Measurements from ENCODE around the gene CGB3.
"Not testable (repeated sequence)": the region's sequence is repeated elsewhere in the genome, so short reads cannot be mapped to it uniquely, and the experiment has no call there.

Gene CGB3

DNA sequence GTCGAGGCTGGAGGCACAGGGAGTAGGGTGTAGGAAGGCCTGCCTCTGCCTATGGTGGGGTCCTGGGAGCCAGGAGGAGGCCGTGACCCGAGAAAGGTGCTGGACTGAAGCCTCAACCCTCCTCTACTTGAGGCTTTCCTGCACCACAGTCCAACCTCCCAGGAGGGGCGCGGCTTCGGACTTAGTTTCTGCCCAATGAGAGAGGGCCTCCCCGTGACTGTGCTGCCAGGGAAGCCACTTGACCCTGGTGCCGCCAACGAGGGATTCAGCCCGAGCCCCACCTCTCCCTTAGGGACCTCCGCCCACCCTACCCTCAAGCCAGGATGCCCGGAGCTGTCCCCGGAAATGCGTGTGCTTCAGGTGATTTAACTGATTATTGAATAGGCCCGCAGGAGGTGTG, at the start of gene CGB3:
Gene CGB3, minus strand, starts transcription at position 101 of the 400 bp plus-strand sequence. CDS start 362 bp downstream, outside the sequence.
- not testable (repeated sequence) for H3K4me3 ChIP-seq, H3K27ac ChIP-seq, H3K9ac ChIP-seq, H3K9me3 ChIP-seq, H4K20me1 ChIP-seq, H3K4me2 ChIP-seq, H3K36me3 ChIP-seq
- H3K27me3 ChIP-seq, result peaks cover 18% of the 10 kb centered on the region
- peaks cover 24% of the 10 kb centered on the region for H3K4me1 ChIP-seq

DNA sequence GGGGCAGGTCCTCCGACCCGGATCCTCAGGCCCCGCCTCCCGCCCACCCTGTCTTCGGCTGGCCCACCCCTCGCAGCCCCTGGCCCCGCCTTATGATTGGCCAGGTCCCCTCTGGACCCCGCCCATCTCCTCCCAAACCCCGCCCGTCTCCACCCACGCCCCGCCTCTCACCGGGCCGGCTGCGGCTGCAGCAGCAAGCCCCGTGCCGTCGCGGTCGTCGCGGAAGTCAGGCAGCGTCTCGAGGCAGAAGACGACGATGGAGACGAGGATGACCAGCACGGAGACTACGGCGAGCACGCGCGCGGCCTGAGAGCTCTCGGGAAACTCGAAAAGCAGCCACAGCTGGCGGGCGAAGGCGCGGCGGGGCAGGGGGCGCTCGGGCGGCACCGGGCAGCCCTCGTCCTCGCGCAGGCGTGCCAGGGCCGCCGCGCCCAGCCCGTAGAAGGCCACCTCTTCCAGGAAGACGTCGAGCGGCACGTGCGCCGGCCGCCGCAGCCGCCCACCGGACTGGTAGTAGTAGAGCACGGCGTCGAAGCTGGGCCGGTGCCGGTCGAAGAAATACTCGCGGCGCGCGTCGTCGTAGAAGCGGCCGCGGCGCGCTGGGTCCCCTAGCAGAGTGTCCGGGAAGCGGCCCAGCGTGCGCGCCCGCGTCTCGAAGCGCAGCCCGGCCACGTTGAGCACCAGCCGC, 47.9 kb upstream of the CGB3 start:
- Histone ChIP-seq H3K4me2 (no peak overlapping the region), H3K36me3 (no peaks in the 10 kb centered on the region), H3K9ac (no peak overlapping the region), H4K20me1 (no peaks in the 10 kb centered on the region), H3K9me3 (no peaks in the 10 kb centered on the region; the same call in 1 of the 2 replicates), H3K4me3 (no peak overlapping the region), H3K4me1 (peaks cover 10% of the 10 kb centered on the region; the same call in 1 of the 2 replicates), H3K27me3 (peaks cover 24% of the 10 kb centered on the region), H3K27ac (no peak overlapping the region)
- no peak for TF ChIP-seq Cebpa-rat (IDR thresholded peaks at IDR 0.05)

DNA sequence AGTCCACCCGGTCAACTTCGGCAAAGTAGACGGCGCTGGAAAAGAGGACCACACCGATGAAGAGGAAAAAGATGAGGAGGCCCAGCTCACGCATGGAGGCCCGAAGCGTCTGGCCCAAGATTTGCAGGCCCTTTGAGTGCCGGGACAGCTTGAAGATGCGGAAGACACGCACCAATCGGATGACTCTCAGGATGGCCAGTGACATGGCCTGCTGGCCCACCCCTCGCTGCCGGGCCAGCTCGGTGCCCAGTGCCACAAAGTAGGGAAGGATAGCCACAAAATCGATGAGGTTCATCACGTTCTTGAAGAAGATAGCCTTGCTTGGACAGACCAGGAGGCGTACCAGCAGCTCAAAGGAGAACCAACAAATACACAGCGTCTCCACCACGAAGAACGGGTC, 46.3 kb upstream of the CGB3 start:
- no peaks in the 10 kb centered on the region for H3K36me3 ChIP-seq
- no peaks in the 10 kb centered on the region for H4K20me1 ChIP-seq
- no peaks in the 10 kb centered on the region; the same call in 1 of the 2 replicates for H3K9me3 ChIP-seq
- peaks cover 10% of the 10 kb centered on the region; the same call in 1 of the 2 replicates for H3K4me1 ChIP-seq
- H3K4me2 ChIP-seq, result no peak overlapping the region
- H3K4me3 ChIP-seq, result no peak overlapping the region
- H3K27me3 ChIP-seq, result peaks cover 40% of the 10 kb centered on the region
- H3K27ac ChIP-seq, result no peak overlapping the region
- H3K9ac ChIP-seq, result no peak overlapping the region
- TF ChIP-seq Cebpa-rat (IDR thresholded peaks at IDR 0.05), result no peak

DNA sequence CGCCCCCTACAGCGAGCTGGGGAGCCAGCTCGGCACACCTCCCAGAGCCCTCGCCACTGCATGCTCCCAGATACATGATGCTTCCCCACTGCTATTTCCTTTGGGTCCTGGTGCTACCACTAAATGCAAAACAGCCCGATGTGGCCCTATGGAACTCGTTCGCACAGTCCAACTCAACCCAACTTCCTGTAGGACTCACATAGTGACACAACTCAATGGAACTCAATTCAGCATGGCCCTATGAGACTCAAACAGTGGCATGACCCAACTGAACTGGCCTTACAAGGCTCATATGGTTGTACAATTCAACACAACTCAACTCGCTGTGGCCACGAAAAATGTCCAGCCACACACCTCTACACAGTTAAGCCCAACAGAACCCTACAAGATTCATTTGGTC, 44.9 kb upstream of the CGB3 start:
- H4K20me1 ChIP-seq, result no peaks in the 10 kb centered on the region
- no peak overlapping the region for H3K9ac ChIP-seq
- no peak for TF ChIP-seq Cebpa-rat (IDR thresholded peaks at IDR 0.05)
- H3K4me3 ChIP-seq, result no peak overlapping the region
- peaks cover 6% of the 10 kb centered on the region; the same call in 1 of the 2 replicates for H3K4me1 ChIP-seq
- no peaks in the 10 kb centered on the region; the same call in 1 of the 2 replicates for H3K9me3 ChIP-seq
- H3K36me3 ChIP-seq, result no peaks in the 10 kb centered on the region
- H3K27ac ChIP-seq, result no peak overlapping the region
- H3K4me2 ChIP-seq, result no peak overlapping the region
- peaks cover 54% of the 10 kb centered on the region for H3K27me3 ChIP-seq

DNA sequence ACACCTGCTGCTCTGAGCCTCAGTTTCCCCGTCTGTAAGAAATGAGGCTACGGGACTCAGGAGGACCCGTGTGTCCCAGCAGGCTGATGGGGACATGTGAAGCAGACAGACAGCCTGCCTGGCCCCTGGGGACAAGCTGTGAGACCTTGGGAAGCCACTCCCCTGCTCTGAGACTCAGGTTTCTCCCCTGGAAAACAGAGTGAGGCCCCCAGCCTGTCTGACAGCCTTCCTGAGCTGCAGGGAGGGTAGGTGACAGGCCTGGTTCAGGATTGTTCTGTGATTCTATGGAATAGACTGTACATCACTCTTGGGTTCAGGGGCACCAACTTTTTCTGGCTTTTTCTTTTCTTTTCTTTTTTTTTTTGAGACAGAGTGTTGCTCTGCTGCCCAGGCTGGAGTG, 43.4 kb upstream of the CGB3 start:
- H3K9ac ChIP-seq, result no peak overlapping the region
- no peaks in the 10 kb centered on the region for H4K20me1 ChIP-seq
- no peak overlapping the region for H3K4me2 ChIP-seq
- no peak overlapping the region for H3K27ac ChIP-seq
- H3K36me3 ChIP-seq, result no peaks in the 10 kb centered on the region
- 0 out of 2 replicates have a peak, but pooled peaks cover 4% of the 10 kb centered on the region for H3K4me1 ChIP-seq
- TF ChIP-seq Cebpa-rat (IDR thresholded peaks at IDR 0.05), result no peak
- H3K9me3 ChIP-seq, result no peaks in the 10 kb centered on the region; the same call in 1 of the 2 replicates
- no peak overlapping the region for H3K4me3 ChIP-seq
- H3K27me3 ChIP-seq, result peaks cover 65% of the 10 kb centered on the region

DNA sequence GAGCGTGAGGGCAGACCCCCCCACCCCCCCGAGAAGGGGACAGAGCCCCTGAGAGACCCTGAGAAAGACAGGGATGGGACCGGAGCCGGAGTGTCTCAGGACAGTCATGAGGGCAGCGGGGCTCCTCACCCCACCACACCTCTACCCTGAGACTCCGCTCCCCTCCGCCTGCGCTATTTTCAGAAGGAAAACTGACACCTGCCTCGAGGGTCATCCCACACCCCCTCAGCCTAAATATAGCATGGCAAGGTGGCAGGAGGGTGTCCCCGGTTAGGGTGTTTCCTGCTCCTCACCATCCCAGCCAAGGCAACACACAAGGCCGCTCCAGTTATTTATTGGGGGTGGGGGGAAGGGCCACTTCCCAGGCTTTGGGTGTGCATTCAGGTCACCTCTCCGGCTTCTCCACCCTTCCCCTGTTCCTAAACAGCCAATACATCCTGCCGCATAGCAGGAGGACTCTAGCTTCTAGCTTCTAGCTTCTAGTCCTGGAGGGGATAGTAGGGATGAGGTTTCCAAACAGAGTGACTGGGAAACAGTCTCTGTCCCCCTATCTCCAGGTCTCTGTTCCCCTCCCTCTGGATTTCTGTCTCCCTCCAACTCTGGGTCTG, 41.9 kb upstream of the CGB3 start:
- no peaks in the 10 kb centered on the region for H3K36me3 ChIP-seq
- H3K9ac ChIP-seq, result no peak overlapping the region
- H3K9me3 ChIP-seq, result no peaks in the 10 kb centered on the region; the same call in 1 of the 2 replicates
- H3K27me3 ChIP-seq, result peaks cover 80% of the 10 kb centered on the region
- H3K4me2 ChIP-seq, result no peak overlapping the region
- no peaks in the 10 kb centered on the region for H4K20me1 ChIP-seq
- no peak overlapping the region for H3K27ac ChIP-seq
- H3K4me3 ChIP-seq, result no peak overlapping the region
- H3K4me1 ChIP-seq, result 0 out of 2 replicates have a peak, but pooled peaks cover 4% of the 10 kb centered on the region
- no peak for TF ChIP-seq Cebpa-rat (IDR thresholded peaks at IDR 0.05)

DNA sequence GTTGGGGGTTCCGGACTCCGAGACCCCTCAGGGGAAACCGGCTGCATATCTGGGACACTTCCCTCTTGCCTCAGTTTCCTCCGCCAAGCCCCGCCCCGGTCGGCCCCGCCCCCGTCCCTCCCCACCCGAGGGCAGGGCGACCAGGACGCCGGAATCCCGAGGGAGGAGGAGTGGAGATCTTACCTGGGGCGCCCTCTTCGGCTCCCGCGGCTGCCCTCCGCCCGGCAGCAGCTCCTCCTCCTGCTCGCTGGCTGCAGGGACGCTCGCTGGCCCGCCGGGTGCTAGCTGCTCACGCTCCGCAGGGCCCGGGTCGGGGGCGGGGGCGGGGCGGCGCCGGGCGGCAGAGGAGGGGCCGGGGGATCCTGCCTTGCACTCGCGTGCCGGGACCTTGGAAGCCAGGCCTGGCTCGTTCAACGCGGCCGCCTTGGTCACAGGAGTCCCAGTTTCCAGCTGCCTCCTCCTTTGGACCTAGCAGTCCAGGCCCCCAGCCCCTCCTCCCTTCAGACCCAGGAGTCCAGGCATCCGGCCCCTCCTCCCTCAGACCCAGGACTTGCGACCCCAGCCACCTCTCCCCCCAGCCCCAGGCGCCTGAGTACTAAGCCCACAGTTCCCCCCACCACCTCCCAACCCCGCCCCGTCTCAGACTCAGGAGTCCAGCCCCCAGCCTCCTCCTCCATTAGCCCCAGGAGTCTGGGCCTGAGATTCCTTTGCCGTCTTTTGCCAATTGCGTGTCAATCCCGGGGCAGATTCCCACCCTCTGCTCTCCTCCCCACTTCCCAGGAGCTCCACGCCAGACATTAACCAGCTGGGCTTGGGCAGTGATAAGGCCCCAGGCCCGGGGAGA, 40.9 kb upstream of the CGB3 start, which contains the start of gene NTF4:
Gene NTF4, minus strand, starts transcription at position 51 of the 844 bp plus-strand sequence. CDS start 2,821 bp downstream, outside the sequence.
- Histone ChIP-seq H3K9me3 (no peaks in the 10 kb centered on the region), H3K36me3 (no peaks in the 10 kb centered on the region), H3K27ac (no peak within 1 kb of the TSS), H3K4me3 (no peak within 1 kb of the TSS), H3K27me3 (peaks cover 90% of the 10 kb centered on the region), H3K4me1 (0 out of 2 replicates have a peak, but pooled peaks cover 4% of the 10 kb centered on the region), H3K4me2 (peak within 1 kb of the TSS; percentile 50), H4K20me1 (no peaks in the 10 kb centered on the region), H3K9ac (no peak within 1 kb of the TSS)
- no peak for TF ChIP-seq Cebpa-rat (IDR thresholded peaks at IDR 0.05)

DNA sequence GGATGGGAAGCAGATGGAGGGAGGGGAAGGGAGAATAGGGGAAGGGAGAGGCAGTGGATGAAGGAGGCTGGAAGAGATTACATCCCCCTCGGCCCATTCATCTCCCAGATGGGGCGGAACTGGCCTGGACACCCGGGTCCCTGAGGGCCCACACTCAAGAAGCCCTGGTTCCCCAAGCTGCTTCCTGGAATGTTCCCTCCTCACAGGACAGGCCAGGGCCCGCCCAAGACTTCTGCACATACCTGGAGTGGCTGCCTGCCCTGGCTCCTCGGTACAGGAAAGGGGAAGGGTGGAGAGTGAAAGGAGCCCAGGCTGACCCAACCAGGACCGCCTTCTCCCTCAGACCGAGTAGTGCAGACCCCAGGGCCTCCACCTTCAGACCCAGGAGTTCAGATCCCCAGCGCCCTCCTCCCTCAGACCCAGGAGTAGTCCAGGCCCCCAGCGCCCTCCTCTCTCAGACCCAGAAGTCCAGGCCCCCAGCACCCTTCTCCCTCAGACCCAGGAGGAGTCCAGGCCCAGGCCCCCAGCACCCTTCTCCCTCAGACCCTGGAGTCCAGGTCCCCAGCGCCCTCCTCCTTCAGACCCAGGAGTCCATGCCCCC, 40.0 kb upstream of the CGB3 start:
- Histone ChIP-seq H3K27me3 (peaks cover 98% of the 10 kb centered on the region), H3K4me3 (no peak overlapping the region), H3K4me2 (peak overlapping the region; percentile 50), H3K9me3 (no peaks in the 10 kb centered on the region), H3K9ac (no peak overlapping the region), H3K36me3 (no peaks in the 10 kb centered on the region), H3K27ac (no peak overlapping the region), H4K20me1 (no peaks in the 10 kb centered on the region), H3K4me1 (peaks cover 8% of the 10 kb centered on the region)
- no peak for TF ChIP-seq Cebpa-rat (IDR thresholded peaks at IDR 0.05)

DNA sequence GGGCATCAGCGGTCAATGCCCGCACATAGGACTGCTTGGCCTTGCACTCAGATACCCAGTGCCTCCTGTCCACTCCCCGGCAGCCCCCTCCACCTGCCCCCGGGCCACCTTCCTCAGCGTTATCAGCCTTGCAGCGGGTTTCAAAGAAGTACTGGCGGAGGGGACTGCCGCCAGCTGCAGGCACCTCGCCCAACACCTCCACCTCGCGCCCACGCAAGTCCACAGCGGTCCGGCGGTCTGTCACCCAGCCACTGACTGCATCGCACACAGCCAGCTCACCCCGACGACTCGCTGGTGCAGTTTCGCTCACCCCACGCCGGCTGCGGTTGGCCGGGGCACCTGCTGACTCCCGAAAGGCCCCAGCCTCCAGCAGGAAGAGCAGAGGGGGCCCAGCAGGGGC, 37.3 kb upstream of the CGB3 start:
- peaks cover 2% of the 10 kb centered on the region; the same call in 1 of the 2 replicates for H4K20me1 ChIP-seq
- no peak overlapping the region for H3K9ac ChIP-seq
- H3K4me3 ChIP-seq, result no peak overlapping the region
- H3K4me1 ChIP-seq, result peaks cover 24% of the 10 kb centered on the region
- H3K27me3 ChIP-seq, result peaks cover 100% of the 10 kb centered on the region
- TF ChIP-seq Cebpa-rat (IDR thresholded peaks at IDR 0.05), result no peak
- H3K4me2 ChIP-seq, result no peak overlapping the region
- H3K36me3 ChIP-seq, result no peaks in the 10 kb centered on the region
- no peaks in the 10 kb centered on the region for H3K9me3 ChIP-seq
- no peak overlapping the region for H3K27ac ChIP-seq

Data from BLaER1 (cell line).